ENCODE measurements around the gene TRIP12.

TRIP12 gene

GRCh38 chr2:229882583-229882982, 39.2 kb downstream of the TRIP12 start:
- DNase-seq (ENCODE audit: extremely low spot score) = no peak
- ChIA-PET CTCF (interaction anchor here (1.4 kb wide), 2 partner anchors 9 to 15 kb away, joined by 3 to 4 read pairs; no protein-coding TSS in a partner anchor), POLR2A (no interaction called here)
- no peak for TF ChIP-seq CTCF (IDR thresholded peaks at IDR 0.05; ENCODE audit: control extremely low read depth, extremely low read depth, low read depth, missing control alignments)

- ChIA-PET CTCF (interaction anchor here (1.4 kb wide), 1 partner anchor 14 kb away, joined by 3 read pairs; no protein-coding TSS in a partner anchor), POLR2A (no interaction called here)
- TF ChIP-seq CTCF (IDR thresholded peaks at IDR 0.05; ENCODE audit: control extremely low read depth, extremely low read depth, low read depth, missing control alignments) = no peak
- DNase-seq (ENCODE audit: extremely low spot score) = no peak
Observed at GRCh38 chr2:229880892-229881586, 40.8 kb downstream of the TRIP12 start.

- ChIA-PET CTCF (interaction anchor here (0.9 kb wide), 1 partner anchor 10 kb away, joined by 3 read pairs; no protein-coding TSS in a partner anchor), POLR2A (no interaction called here)
- no peak for DNase-seq (ENCODE audit: extremely low spot score)
- TF ChIP-seq CTCF (IDR thresholded peaks at IDR 0.05; ENCODE audit: control extremely low read depth, extremely low read depth, low read depth, missing control alignments) = no peak
Observed at GRCh38 chr2:229879191-229879950, 42.4 kb downstream of the TRIP12 start.

- POLR2A ChIA-PET = interaction anchor here (0.6 kb wide), 1 partner anchor 125 kb away, joined by 10 read pairs; no protein-coding TSS in a partner anchor
- CTCF ChIA-PET = interaction anchor here (0.7 to 1.4 kb wide), 3 partner anchors 11 to 35 kb away, joined by 3 to 5 read pairs (median 4); no protein-coding TSS in a partner anchor
- TF ChIP-seq CTCF (IDR thresholded peaks at IDR 0.05; ENCODE audit: control extremely low read depth, extremely low read depth, low read depth, missing control alignments) = no peak
- DNase-seq (ENCODE audit: extremely low spot score) = no peak
Observed at GRCh38 chr2:229875549-229875948, 46.3 kb downstream of the TRIP12 start.

- DNase-seq (ENCODE audit: extremely low spot score) = no peak
- TF ChIP-seq CTCF (IDR thresholded peaks at IDR 0.05; ENCODE audit: control extremely low read depth, extremely low read depth, low read depth, missing control alignments) = no peak
- ChIA-PET POLR2A (no interaction called here), CTCF (interaction anchor here (1.5 kb wide), 1 partner anchor 12 kb away, joined by 3 read pairs; no protein-coding TSS in a partner anchor)
Observed at GRCh38 chr2:229874647-229875046, 47.2 kb downstream of the TRIP12 start.

GRCh38 chr2:229873123-229873581, 48.7 kb downstream of the TRIP12 start:
- POLR2A ChIA-PET = no interaction called here
- CTCF ChIA-PET = interaction anchor here (1.4 kb wide), 1 partner anchor 12 kb away, joined by 3 read pairs; no protein-coding TSS in a partner anchor
- peak; percentile 24 for DNase-seq (ENCODE audit: extremely low spot score)
- no peak for TF ChIP-seq CTCF (IDR thresholded peaks at IDR 0.05; ENCODE audit: control extremely low read depth, extremely low read depth, low read depth, missing control alignments)

Data from GM10248 (cell line).